Measurements from ENCODE around the gene EMC8.

EMC8 gene

DNA sequence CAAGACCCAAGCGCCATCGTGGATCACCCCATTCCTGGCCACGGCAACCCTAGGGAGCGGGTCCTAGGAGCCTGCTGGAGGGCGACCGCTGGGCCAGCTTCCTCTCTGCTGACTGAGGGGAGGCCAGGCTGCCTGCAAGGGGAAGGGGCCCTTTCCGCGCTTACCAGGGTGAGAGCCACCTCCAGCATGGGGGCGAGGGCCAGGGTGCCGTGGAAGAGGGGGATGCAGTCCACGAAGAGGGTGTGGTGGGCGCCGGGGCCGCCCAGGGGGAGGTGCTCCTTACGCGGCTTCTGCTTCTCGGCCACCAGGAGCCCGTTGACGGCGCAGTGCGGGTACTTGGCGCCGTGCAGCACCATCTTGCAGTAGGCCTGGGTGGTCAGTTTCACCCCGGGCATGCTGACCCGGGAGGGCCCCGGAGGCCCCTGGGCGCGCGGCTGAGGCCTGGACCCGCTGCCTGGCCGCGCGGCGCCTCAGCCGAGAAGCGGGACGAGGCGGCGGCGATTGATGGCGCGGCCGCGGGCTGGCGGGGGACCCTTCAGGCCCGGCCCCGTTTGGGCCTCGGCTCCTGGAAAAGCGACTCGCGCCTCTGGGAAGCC is 345 bp downstream of the EMC8 start (continued):
- no peak for TF ChIP-seq ZSCAN30 (tag by site-specific recombination; IDR thresholded peaks at IDR 0.05)
- TF ChIP-seq GLIS2 (tag by site-specific recombination; IDR thresholded peaks at IDR 0.05) = peak; percentile 38; the same call in 1 of the 2 replicates
- TF ChIP-seq ZNF596 (tag by site-specific recombination; IDR thresholded peaks at IDR 0.05) = 0 out of 2 replicates have a peak, but pooled peaks have one; percentile 26

DNA sequence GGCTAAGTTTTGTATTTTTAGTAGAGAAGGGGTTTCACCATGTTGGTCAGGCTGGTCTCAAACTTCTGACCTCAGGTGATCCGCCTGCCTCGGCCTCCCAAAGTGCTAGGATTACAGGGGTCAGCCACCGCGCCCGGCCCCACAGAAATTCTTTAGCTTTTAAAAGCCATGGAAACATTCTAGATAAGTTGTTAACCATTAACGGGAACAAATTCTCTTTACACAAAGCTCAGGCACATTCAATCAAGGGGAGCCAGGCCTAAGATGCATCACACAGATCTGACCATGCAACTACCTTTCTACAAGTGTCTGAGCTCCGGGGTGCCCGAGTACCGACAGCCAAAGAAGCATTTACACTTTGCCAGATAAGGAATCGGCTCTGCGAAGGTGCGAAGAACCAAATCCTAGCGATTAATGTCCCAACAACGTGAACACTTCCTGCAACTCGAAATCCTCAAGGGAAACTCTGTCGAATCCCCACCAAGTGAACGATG is 1.0 kb downstream of the EMC8 start:
- no peak for TF ChIP-seq ZNF221 (tag by site-specific recombination; IDR thresholded peaks at IDR 0.05; ENCODE audit: borderline replicate concordance)
- no peak for TF ChIP-seq ZNF654 (tag by site-specific recombination; IDR thresholded peaks at IDR 0.05; ENCODE audit: low read depth)
- no peak for TF ChIP-seq ZNF658 (tag by site-specific recombination; IDR thresholded peaks at IDR 0.05)
- Histone ChIP-seq H3K4me3 (ENCODE audit: low read depth, low read length) (peak overlapping the region; percentile 91), H3K27ac (ENCODE audit: extremely low read depth, low read depth, low read length) (peak overlapping the region; percentile 89; the same call in 1 of the 2 replicates), H3K36me3 (ENCODE audit: control insufficient read depth in 2 of 2, insufficient read depth in 1 of 2, low read length in 2 of 2) (peaks cover 14 to 68% of the 10 kb centered on the region in 2 experiments; a peak in 2 of 3 replicates), H3K4me1 (ENCODE audit: control insufficient read depth, insufficient read depth, low read length) (peaks cover 3% of the 10 kb centered on the region), H3K9me3 (ENCODE audit: control insufficient read depth, insufficient read depth, low read depth, low read length) (no peaks in the 10 kb centered on the region)
- ChIA-PET CTCF (interaction anchor here (0.6 to 1.4 kb wide), 3 partner anchors 23 to 1519 kb away, joined by 3 to 4 read pairs (median 4); partner anchors contain the start of gene C16orf95), POLR2A (interaction anchor here (1.0 kb wide), 1 partner anchor 31 kb away, joined by 3 read pairs; no protein-coding TSS in a partner anchor)

GRCh38 chr16:85796599-85796998 is 2.7 kb downstream of the EMC8 start:
- peaks cover 7 to 68% of the 10 kb centered on the region in 2 experiments; a peak in 2 of 3 replicates for H3K36me3 ChIP-seq (ENCODE audit: control insufficient read depth in 2 of 2, insufficient read depth in 1 of 2, low read length in 2 of 2)
- TF ChIP-seq EGR2 (tag by site-specific recombination; IDR thresholded peaks at IDR 0.05; ENCODE audit: low read depth) (peak; percentile 42; the same call in 1 of the 2 replicates), FEZF1 (tag by site-specific recombination; IDR thresholded peaks at IDR 0.05) (no peak)
- peaks cover 3% of the 10 kb centered on the region for H3K4me1 ChIP-seq (ENCODE audit: control insufficient read depth, insufficient read depth, low read length)
- H3K4me3 ChIP-seq (ENCODE audit: low read depth, low read length) = no peak overlapping the region
- ChIA-PET POLR2A (no interaction called here), CTCF (interaction anchor here (0.5 to 1.3 kb wide), 2 partner anchors 36 to 248 kb away, joined by 3 to 4 read pairs; no protein-coding TSS in a partner anchor)
- H3K27ac ChIP-seq (ENCODE audit: extremely low read depth, low read depth, low read length) = no peak overlapping the region
- H3K9me3 ChIP-seq (ENCODE audit: control insufficient read depth, insufficient read depth, low read depth, low read length) = no peaks in the 10 kb centered on the region

DNA sequence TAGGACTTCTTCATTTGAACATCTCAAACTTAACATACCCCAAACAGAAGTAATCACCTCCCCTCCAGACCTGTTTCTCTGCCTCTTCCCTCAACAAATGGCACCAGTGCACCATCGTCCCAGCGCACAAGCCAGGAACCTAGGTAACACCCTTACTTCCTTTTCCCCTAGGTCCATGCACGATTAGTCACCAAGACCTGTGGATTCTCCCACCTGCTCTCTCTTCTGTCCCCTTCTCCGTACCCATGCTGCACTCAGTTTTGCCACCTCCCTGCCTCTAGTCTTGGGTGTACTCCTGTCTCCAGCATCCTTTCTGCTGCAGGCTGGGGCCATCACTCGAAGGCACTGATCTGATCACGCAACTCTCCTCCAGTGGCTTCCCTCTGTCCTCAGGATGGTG is 3.2 kb downstream of the EMC8 start:
- no peak overlapping the region for H3K4me3 ChIP-seq (ENCODE audit: low read depth, low read length)
- TF ChIP-seq ZNF776 (tag by site-specific recombination; IDR thresholded peaks at IDR 0.05; ENCODE audit: borderline replicate concordance) = no peak
- TF ChIP-seq SCRT1 (tag by site-specific recombination; IDR thresholded peaks at IDR 0.05; ENCODE audit: borderline replicate concordance) = peak; percentile 66
- TF ChIP-seq ZNF239 (tag by site-specific recombination; IDR thresholded peaks at IDR 0.05) = no peak
- TF ChIP-seq SCRT2 (tag by site-specific recombination; IDR thresholded peaks at IDR 0.05) = peak; percentile 51; the same call in 1 of the 2 replicates
- TF ChIP-seq ZNF501 (tag by site-specific recombination; IDR thresholded peaks at IDR 0.05) = no peak
- peaks cover 3% of the 10 kb centered on the region for H3K4me1 ChIP-seq (ENCODE audit: control insufficient read depth, insufficient read depth, low read length)
- POLR2A ChIA-PET = no interaction called here
- H3K27ac ChIP-seq (ENCODE audit: extremely low read depth, low read depth, low read length) = no peak overlapping the region
- no peaks in the 10 kb centered on the region for H3K9me3 ChIP-seq (ENCODE audit: control insufficient read depth, insufficient read depth, low read depth, low read length)
- peaks cover 4 to 67% of the 10 kb centered on the region in 2 experiments; a peak in 2 of 3 replicates for H3K36me3 ChIP-seq (ENCODE audit: control insufficient read depth in 2 of 2, insufficient read depth in 1 of 2, low read length in 2 of 2)
- CTCF ChIA-PET = no interaction called here

DNA sequence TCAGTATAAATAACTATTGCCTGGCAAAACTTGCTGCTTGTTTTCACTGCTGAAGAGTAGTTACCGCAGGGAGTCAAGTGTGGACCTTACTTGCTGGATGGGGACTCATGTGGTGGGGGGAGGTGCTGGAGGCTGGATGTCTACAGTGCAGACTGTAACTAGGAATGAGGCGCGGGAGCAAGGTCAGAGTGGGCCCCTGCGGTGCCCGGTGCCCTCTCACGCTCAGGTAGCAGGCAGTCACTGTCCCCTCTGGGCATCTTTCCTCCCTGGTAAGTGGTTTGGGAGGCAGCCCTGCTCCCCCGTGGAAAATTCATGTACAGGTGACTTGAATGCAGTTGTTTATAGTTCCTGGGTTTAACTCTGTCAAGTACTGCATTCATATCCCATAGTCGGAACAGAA is 4.6 kb downstream of the EMC8 start:
- Histone ChIP-seq H3K27ac (ENCODE audit: extremely low read depth, low read depth, low read length) (no peak overlapping the region), H3K4me3 (ENCODE audit: low read depth, low read length) (no peak overlapping the region), H3K4me1 (ENCODE audit: control insufficient read depth, insufficient read depth, low read length) (no peaks in the 10 kb centered on the region), H3K9me3 (ENCODE audit: control insufficient read depth, insufficient read depth, low read depth, low read length) (no peaks in the 10 kb centered on the region), H3K36me3 (ENCODE audit: control insufficient read depth in 2 of 2, insufficient read depth in 1 of 2, low read length in 2 of 2) (peaks cover 4 to 69% of the 10 kb centered on the region in 2 experiments; a peak in 2 of 3 replicates)
- ChIA-PET CTCF (interaction anchor here (1.6 kb wide), 1 partner anchor 35 kb away, joined by 6 read pairs; no protein-coding TSS in a partner anchor), POLR2A (no interaction called here)
- TF ChIP-seq ZNF621 (tag by site-specific recombination; IDR thresholded peaks at IDR 0.05) = no peak
- no peak for TF ChIP-seq PRDM2 (tag by site-specific recombination; IDR thresholded peaks at IDR 0.05; ENCODE audit: borderline replicate concordance)
- no peak for TF ChIP-seq ZNF16 (tag by site-specific recombination; IDR thresholded peaks at IDR 0.05; ENCODE audit: low read depth)
- TF ChIP-seq CTCF (tag by site-specific recombination; IDR thresholded peaks at IDR 0.05) = no peak

Data from HEK293 (cell line).